PFSK-1 (cell line): ENCODE results near the gene CCDC102A.

Experiments
- TAF1 ChIP-seq: IDR thresholded peaks from 2 replicates; pipeline ENCODE4 v1.6.1; 2012; ENCODE audit warnings: low read length, control low read depth, borderline replicate concordance; ENCODE audit not compliant: insufficient read depth
- TF ChIP-seq, protein P1 (sequence below), 2 experiments: IDR thresholded peaks; 2 replicates each; pipeline versions ENCODE4 v1.6.1 to v1.8.0; 2011 to 2012; ENCODE audit warnings: low read depth in 2 of 2, low read length in 2 of 2, control low read depth in 1 of 2, inconsistent platforms in 1 of 2, mild to moderate bottlenecking in 1 of 2, moderate library complexity in 1 of 2; ENCODE audit not compliant: insufficient read depth in 1 of 2

DNA sequence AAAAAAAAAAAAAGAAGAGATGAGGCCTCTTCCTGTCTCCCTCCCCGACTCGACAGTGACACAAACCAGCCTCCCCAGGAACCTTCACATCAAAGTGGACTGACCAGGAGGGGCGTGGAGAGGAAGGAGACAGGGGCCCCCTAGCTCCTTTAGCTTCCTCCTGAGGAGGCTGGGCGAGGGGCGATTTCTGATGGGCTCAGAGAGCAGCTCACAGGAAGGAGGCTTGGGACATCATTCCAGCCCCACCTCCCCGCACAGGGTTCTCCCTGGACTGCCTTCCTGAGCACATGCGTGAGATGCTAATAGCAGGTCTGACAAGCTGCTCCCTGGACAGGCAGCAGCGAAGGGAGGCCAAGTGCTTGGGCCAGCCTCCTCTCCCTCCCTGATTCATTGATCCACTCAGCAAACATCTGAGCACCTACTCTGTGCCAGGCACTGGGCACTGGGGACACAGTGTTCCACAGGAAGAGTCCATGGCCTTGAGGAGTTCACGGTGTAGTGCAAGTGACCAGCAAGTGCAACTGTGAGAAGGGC is 35.7 kb downstream of the CCDC102A start:
- TF ChIP-seq, protein P1, sequence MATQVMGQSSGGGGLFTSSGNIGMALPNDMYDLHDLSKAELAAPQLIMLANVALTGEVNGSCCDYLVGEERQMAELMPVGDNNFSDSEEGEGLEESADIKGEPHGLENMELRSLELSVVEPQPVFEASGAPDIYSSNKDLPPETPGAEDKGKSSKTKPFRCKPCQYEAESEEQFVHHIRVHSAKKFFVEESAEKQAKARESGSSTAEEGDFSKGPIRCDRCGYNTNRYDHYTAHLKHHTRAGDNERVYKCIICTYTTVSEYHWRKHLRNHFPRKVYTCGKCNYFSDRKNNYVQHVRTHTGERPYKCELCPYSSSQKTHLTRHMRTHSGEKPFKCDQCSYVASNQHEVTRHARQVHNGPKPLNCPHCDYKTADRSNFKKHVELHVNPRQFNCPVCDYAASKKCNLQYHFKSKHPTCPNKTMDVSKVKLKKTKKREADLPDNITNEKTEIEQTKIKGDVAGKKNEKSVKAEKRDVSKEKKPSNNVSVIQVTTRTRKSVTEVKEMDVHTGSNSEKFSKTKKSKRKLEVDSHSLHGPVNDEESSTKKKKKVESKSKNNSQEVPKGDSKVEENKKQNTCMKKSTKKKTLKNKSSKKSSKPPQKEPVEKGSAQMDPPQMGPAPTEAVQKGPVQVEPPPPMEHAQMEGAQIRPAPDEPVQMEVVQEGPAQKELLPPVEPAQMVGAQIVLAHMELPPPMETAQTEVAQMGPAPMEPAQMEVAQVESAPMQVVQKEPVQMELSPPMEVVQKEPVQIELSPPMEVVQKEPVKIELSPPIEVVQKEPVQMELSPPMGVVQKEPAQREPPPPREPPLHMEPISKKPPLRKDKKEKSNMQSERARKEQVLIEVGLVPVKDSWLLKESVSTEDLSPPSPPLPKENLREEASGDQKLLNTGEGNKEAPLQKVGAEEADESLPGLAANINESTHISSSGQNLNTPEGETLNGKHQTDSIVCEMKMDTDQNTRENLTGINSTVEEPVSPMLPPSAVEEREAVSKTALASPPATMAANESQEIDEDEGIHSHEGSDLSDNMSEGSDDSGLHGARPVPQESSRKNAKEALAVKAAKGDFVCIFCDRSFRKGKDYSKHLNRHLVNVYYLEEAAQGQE (IDR thresholded peaks at IDR 0.05; ENCODE audit: insufficient read depth in 1 of 2, low read depth in 2 of 2, low read length in 2 of 2), result no peak
- TF ChIP-seq TAF1, result no peak
